Measurements from ENCODE around the gene CFAP119.

Gene CFAP119

DNA sequence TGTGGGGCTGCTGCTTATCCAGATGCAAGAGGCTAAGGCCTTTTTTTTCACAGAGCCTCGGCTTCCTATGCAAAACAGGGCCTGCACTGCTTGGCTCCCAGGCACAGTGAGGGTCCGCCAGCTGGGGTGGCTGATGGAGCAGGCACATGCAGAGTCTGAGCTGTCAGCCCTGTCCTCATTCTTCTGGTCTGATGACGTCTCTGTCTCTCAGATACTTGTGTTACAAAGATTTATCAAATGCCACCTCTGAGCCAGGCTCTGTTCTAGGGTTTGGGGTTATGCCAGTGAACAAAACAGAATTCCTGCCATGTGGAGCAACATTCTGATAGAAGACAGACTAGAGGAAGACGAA lies 5.0 kb upstream of the CFAP119 start:
- Histone ChIP-seq H3K27me3 (ENCODE audit: insufficient read depth, low read length, poor library complexity) (no peaks in the 10 kb centered on the region), H3K79me2 (ENCODE audit: control insufficient read depth, insufficient read depth, low read length) (peaks cover 15% of the 10 kb centered on the region), H4K5ac (ENCODE audit: low read length) (no peak overlapping the region), H3K56ac (ENCODE audit: low read length) (no peak overlapping the region), H3K9ac (ENCODE audit: low read length) (no peak overlapping the region), H3K4me1 (ENCODE audit: control insufficient read depth, low read depth, low read length) (no peaks in the 10 kb centered on the region), H2BK15ac (replicated peaks; ENCODE audit: low read depth) (no peak overlapping the region), H2BK5ac (ENCODE audit: low read length) (no peak overlapping the region), H3K4ac (ENCODE audit: low read depth, low read length) (no peak overlapping the region), H2AK5ac (ENCODE audit: low read length) (no peak overlapping the region), H2BK120ac (ENCODE audit: low read depth, low read length) (no peak overlapping the region), H3K4me3 (ENCODE audit: low read length) (no peak overlapping the region), H4K8ac (ENCODE audit: low read depth, low read length) (no peak overlapping the region), H3K27ac (ENCODE audit: low read depth, low read length) (no peak overlapping the region), H3K23ac (ENCODE audit: low read length) (no peak overlapping the region), H3K79me1 (ENCODE audit: low read length) (peaks cover 16% of the 10 kb centered on the region), H3K36me3 (ENCODE audit: control insufficient read depth, insufficient read depth, low read length) (peaks cover 28% of the 10 kb centered on the region), H3K4me2 (ENCODE audit: low read length) (no peak overlapping the region), H3K18ac (ENCODE audit: low read length) (no peak overlapping the region)
- no CpG with 5 or more reads among the region's 4 CpGs for WGBS (ENCODE audit: extremely low coverage, insufficient coverage, low lambda C conversion rate)
- no peak for DNase-seq

DNA sequence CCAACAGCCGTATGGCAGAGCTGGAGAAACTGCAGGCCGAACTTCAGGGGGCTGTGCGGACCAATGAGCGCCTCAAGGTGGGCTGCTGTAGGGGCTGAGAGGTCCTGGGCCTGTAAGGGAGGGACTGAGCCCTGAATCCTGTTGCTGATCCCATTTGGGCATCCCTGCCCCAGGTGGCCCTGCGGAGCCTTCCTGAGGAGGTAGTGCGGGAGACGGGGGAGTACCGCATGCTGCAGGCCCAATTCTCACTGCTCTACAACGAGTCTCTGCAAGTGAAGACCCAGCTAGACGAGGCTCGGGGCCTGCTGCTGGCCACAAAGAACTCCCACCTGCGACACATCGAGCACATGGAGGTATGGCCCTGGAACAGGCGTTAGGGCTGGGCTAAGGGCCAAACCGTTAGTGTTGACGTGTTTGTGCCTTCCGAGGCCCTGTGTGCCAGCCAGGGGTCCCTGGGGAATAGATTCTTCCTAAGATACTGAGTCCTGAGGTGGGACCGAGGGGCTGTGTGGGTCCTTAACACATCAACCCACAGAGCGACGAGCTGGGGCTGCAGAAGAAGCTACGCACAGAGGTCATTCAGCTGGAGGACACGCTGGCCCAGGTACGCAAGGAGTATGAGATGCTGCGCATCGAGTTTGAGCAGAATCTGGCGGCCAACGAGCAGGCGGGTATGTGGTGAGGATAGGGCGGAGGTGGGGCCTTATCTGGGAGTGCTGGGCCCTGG lies 4.5 kb upstream of the CFAP119 start:
- Histone ChIP-seq H3K9ac (ENCODE audit: low read length) (no peak overlapping the region), H3K4me2 (ENCODE audit: low read length) (no peak overlapping the region), H3K27me3 (ENCODE audit: insufficient read depth, low read length, poor library complexity) (no peaks in the 10 kb centered on the region), H3K4me1 (ENCODE audit: control insufficient read depth, low read depth, low read length) (no peaks in the 10 kb centered on the region), H3K56ac (ENCODE audit: low read length) (no peak overlapping the region), H3K18ac (ENCODE audit: low read length) (no peak overlapping the region), H4K5ac (ENCODE audit: low read length) (no peak overlapping the region), H3K4ac (ENCODE audit: low read depth, low read length) (no peak overlapping the region), H3K27ac (ENCODE audit: low read depth, low read length) (no peak overlapping the region), H3K79me2 (ENCODE audit: control insufficient read depth, insufficient read depth, low read length) (peaks cover 15% of the 10 kb centered on the region), H3K79me1 (ENCODE audit: low read length) (peaks cover 16% of the 10 kb centered on the region), H3K36me3 (ENCODE audit: control insufficient read depth, insufficient read depth, low read length) (peaks cover 27% of the 10 kb centered on the region), H3K23ac (ENCODE audit: low read length) (no peak overlapping the region), H2BK120ac (ENCODE audit: low read depth, low read length) (no peak overlapping the region), H2BK5ac (ENCODE audit: low read length) (no peak overlapping the region), H4K8ac (ENCODE audit: low read depth, low read length) (no peak overlapping the region), H3K4me3 (ENCODE audit: low read length) (no peak overlapping the region), H2BK15ac (replicated peaks; ENCODE audit: low read depth) (no peak overlapping the region), H2AK5ac (ENCODE audit: low read length) (no peak overlapping the region)
- WGBS (ENCODE audit: extremely low coverage, insufficient coverage, low lambda C conversion rate) = no CpG with 5 or more reads among the region's 29 CpGs
- DNase-seq = no peak

GRCh38 chr16:30764816-30765465 lies 3.1 kb upstream of the CFAP119 start:
- no peak overlapping the region for H4K8ac ChIP-seq (ENCODE audit: low read depth, low read length)
- no peak overlapping the region for H4K5ac ChIP-seq (ENCODE audit: low read length)
- no peak overlapping the region for H2BK15ac ChIP-seq (replicated peaks; ENCODE audit: low read depth)
- no peak overlapping the region for H3K4me3 ChIP-seq (ENCODE audit: low read length)
- H2BK5ac ChIP-seq (ENCODE audit: low read length) = no peak overlapping the region
- no peak overlapping the region for H3K18ac ChIP-seq (ENCODE audit: low read length)
- DNase-seq = no peak
- WGBS (ENCODE audit: extremely low coverage, insufficient coverage, low lambda C conversion rate) = no CpG with 5 or more reads among the region's 12 CpGs
- no peak overlapping the region for H2AK5ac ChIP-seq (ENCODE audit: low read length)
- H2BK120ac ChIP-seq (ENCODE audit: low read depth, low read length) = no peak overlapping the region
- H3K4me2 ChIP-seq (ENCODE audit: low read length) = no peak overlapping the region
- peaks cover 22% of the 10 kb centered on the region for H3K36me3 ChIP-seq (ENCODE audit: control insufficient read depth, insufficient read depth, low read length)
- H3K79me2 ChIP-seq (ENCODE audit: control insufficient read depth, insufficient read depth, low read length) = peaks cover 15% of the 10 kb centered on the region
- H3K27me3 ChIP-seq (ENCODE audit: insufficient read depth, low read length, poor library complexity) = no peaks in the 10 kb centered on the region
- H3K23ac ChIP-seq (ENCODE audit: low read length) = no peak overlapping the region
- H3K56ac ChIP-seq (ENCODE audit: low read length) = no peak overlapping the region
- no peak overlapping the region for H3K27ac ChIP-seq (ENCODE audit: low read depth, low read length)
- no peak overlapping the region for H3K9ac ChIP-seq (ENCODE audit: low read length)
- no peak overlapping the region for H3K4ac ChIP-seq (ENCODE audit: low read depth, low read length)
- H3K79me1 ChIP-seq (ENCODE audit: low read length) = peaks cover 16% of the 10 kb centered on the region
- H3K4me1 ChIP-seq (ENCODE audit: control insufficient read depth, low read depth, low read length) = no peaks in the 10 kb centered on the region

DNA sequence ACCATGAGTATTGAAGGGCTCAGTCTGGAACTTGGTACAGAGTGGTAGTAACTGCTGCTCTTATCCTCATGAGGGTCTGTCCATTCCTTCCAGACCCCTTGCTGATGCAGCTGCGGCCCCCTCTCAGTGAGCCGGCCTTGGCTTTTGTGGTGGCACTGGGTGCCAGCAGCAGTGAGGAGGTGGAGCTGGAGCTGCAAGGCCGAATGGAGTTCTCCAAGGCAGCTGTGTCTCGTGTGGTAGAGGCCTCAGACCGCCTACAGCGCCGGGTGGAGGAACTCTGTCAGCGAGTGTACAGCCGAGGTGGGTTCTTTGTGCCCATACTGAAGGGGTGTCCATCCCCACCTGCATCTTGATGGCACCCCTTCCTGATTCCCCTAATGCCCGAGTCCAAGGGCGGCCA lies 2.2 kb upstream of the CFAP119 start:
- H3K18ac ChIP-seq (ENCODE audit: low read length) = no peak overlapping the region
- peaks cover 16% of the 10 kb centered on the region for H3K79me1 ChIP-seq (ENCODE audit: low read length)
- H3K23ac ChIP-seq (ENCODE audit: low read length) = no peak overlapping the region
- no peak overlapping the region for H3K56ac ChIP-seq (ENCODE audit: low read length)
- peaks cover 19% of the 10 kb centered on the region for H3K36me3 ChIP-seq (ENCODE audit: control insufficient read depth, insufficient read depth, low read length)
- no peak overlapping the region for H2AK5ac ChIP-seq (ENCODE audit: low read length)
- H2BK5ac ChIP-seq (ENCODE audit: low read length) = no peak overlapping the region
- H2BK120ac ChIP-seq (ENCODE audit: low read depth, low read length) = no peak overlapping the region
- H3K27me3 ChIP-seq (ENCODE audit: insufficient read depth, low read length, poor library complexity) = no peaks in the 10 kb centered on the region
- no peak overlapping the region for H4K5ac ChIP-seq (ENCODE audit: low read length)
- H3K4me1 ChIP-seq (ENCODE audit: control insufficient read depth, low read depth, low read length) = no peaks in the 10 kb centered on the region
- peaks cover 15% of the 10 kb centered on the region for H3K79me2 ChIP-seq (ENCODE audit: control insufficient read depth, insufficient read depth, low read length)
- H4K8ac ChIP-seq (ENCODE audit: low read depth, low read length) = no peak overlapping the region
- no peak for DNase-seq
- H3K4me3 ChIP-seq (ENCODE audit: low read length) = no peak overlapping the region
- H3K4ac ChIP-seq (ENCODE audit: low read depth, low read length) = no peak overlapping the region
- WGBS (ENCODE audit: extremely low coverage, insufficient coverage, low lambda C conversion rate) = no CpG with 5 or more reads among the region's 11 CpGs
- no peak overlapping the region for H3K27ac ChIP-seq (ENCODE audit: low read depth, low read length)
- no peak overlapping the region for H3K9ac ChIP-seq (ENCODE audit: low read length)
- no peak overlapping the region for H3K4me2 ChIP-seq (ENCODE audit: low read length)
- no peak overlapping the region for H2BK15ac ChIP-seq (replicated peaks; ENCODE audit: low read depth)

DNA sequence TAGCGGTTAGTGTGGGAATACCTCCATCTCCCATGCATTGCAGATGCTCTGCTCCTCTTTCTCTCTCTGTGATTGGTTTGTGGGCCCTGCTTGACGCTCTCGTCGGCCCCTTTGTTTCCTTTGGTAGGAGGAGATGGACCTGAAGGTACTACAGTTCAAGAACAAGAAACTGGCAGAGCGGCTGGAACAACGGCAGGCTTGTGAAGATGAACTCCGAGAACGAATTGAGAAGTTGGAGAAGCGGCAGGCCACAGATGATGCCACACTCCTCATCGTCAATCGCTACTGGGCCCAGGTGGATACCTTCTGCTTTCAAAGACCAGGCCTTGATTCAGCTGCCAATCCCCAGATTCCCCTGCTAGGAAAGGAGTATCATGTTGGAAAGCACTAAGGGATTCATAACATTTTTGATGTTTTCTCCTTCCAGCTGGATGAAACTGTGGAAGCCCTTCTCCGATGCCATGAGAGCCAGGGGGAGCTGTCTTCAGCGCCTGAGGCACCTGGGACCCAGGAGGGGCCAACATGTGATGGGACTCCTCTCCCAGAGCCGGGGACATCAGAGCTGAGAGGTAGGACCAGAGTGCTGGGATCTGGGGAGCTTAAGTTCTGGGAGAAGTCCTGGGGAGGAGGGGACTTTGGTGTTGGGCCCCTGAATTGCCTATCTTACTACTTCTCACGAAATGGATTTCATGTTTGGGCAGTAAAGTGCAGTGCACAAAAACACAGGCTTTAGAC lies 1.3 kb upstream of the CFAP119 start:
- Histone ChIP-seq H3K56ac (ENCODE audit: low read length) (peak overlapping the region; percentile 100), H3K4me1 (ENCODE audit: control insufficient read depth, low read depth, low read length) (no peaks in the 10 kb centered on the region), H3K4me3 (ENCODE audit: low read length) (peak overlapping the region; percentile 97), H3K23ac (ENCODE audit: low read length) (no peak overlapping the region), H3K79me1 (ENCODE audit: low read length) (peaks cover 16% of the 10 kb centered on the region), H3K9ac (ENCODE audit: low read length) (peak overlapping the region; percentile 98), H3K4ac (ENCODE audit: low read depth, low read length) (no peak overlapping the region), H4K8ac (ENCODE audit: low read depth, low read length) (no peak overlapping the region), H2BK120ac (ENCODE audit: low read depth, low read length) (no peak overlapping the region), H3K4me2 (ENCODE audit: low read length) (peak overlapping the region; percentile 99), H3K27me3 (ENCODE audit: insufficient read depth, low read length, poor library complexity) (no peaks in the 10 kb centered on the region), H4K5ac (ENCODE audit: low read length) (no peak overlapping the region), H3K18ac (ENCODE audit: low read length) (no peak overlapping the region), H2BK15ac (replicated peaks; ENCODE audit: low read depth) (no peak overlapping the region), H2AK5ac (ENCODE audit: low read length) (no peak overlapping the region), H3K79me2 (ENCODE audit: control insufficient read depth, insufficient read depth, low read length) (peaks cover 15% of the 10 kb centered on the region), H3K27ac (ENCODE audit: low read depth, low read length) (no peak overlapping the region), H2BK5ac (ENCODE audit: low read length) (no peak overlapping the region), H3K36me3 (ENCODE audit: control insufficient read depth, insufficient read depth, low read length) (peaks cover 19% of the 10 kb centered on the region)
- DNase-seq = no peak
- WGBS (ENCODE audit: extremely low coverage, insufficient coverage, low lambda C conversion rate) = no CpG with 5 or more reads among the region's 15 CpGs
